PC-3 (cell line): ENCODE measurements around the gene VWA8. TPM values are rescaled to one million over a fixed set of nuclear protein-coding genes. Genes with fewer than 3 reads are reported as not detected.

ENCODE experiments used
- ATAC-seq: fragments of 200-7000 bp; cut with Tn5 transposase; 2 replicates; pipeline ENCODE4 v1.9.1; 2020; ENCODE audit warnings: mild to moderate bottlenecking, moderate library complexity
- BruUV-seq: library from RNA; stranded (reverse); fragments of 400-500 nt; replicated peaks from 2 replicates; lab custom pipeline; 2021; lab: Mats Ljungman, UMichigan
- CTCF ChIA-PET: fragments of 300-600 bp; sonication (Branson Sonifier 250); formaldehyde crosslinking; loops from one replicate; lab custom pipeline; 2022; ENCODE audit warnings: antibody characterized with exemption; lab: Charles Lee
- POLR2A ChIA-PET: fragments of 300-600 bp; sonication (Branson Sonifier 250); formaldehyde crosslinking; loops from one replicate; lab custom pipeline; 2022; ENCODE audit warnings: antibody characterized with exemption; ENCODE audit not compliant: unreplicated experiment; lab: Charles Lee
- DNase-seq: peaks from one replicate; pipeline ENCODE4 v3.0.0-alpha.2; 2015
- H2AFZ ChIP-seq: fragments of 300-600 bp; sonication (generic); 2 replicates; pipeline ENCODE4 v1.6.0; 2016; ENCODE audit warnings: antibody characterized with exemption, low read length
- H3F3A ChIP-seq: fragments of 300-600 bp; sonication (generic); one replicate; pipeline ENCODE4 v1.6.0; 2017; ENCODE audit warnings: antibody characterized with exemption, low read length, control low read depth, mild to moderate bottlenecking; ENCODE audit not compliant: unreplicated experiment
- H3K27ac ChIP-seq: fragments of 300-600 bp; sonication (generic); 2 replicates; pipeline ENCODE4 v1.5.1; 2016; ENCODE audit warnings: mild to moderate bottlenecking, low read length
- H3K27me3 ChIP-seq: fragments of 300-600 bp; sonication (generic); 2 replicates; pipeline ENCODE4 v1.6.1; 2016; ENCODE audit warnings: low read length, mixed read lengths
- H3K36me3 ChIP-seq: fragments of 300-600 bp; sonication (generic); 2 replicates; pipeline ENCODE4 v1.6.1; 2016; ENCODE audit warnings: low read depth, mixed run types, low read length, mixed read lengths
- H3K4me1 ChIP-seq: fragments of 300-600 bp; sonication (generic); 2 replicates; pipeline ENCODE4 v1.5.1; 2016; ENCODE audit warnings: low read length; ENCODE audit not compliant: insufficient read depth
- H3K4me2 ChIP-seq: fragments of 300-600 bp; sonication (generic); 2 replicates; pipeline ENCODE4 v1.6.0; 2016; ENCODE audit warnings: low read length
- H3K4me3 ChIP-seq: fragments of 300-600 bp; sonication (generic); 2 replicates; pipeline ENCODE4 v1.5.1; 2016; ENCODE audit warnings: mild to moderate bottlenecking, low read length, mixed read lengths
- H3K79me2 ChIP-seq: fragments of 300-600 bp; sonication (generic); 2 replicates; pipeline ENCODE4 v1.6.1; 2017; ENCODE audit warnings: low read length, mixed read lengths
- H3K9ac ChIP-seq: fragments of 300-600 bp; sonication (generic); 2 replicates; pipeline ENCODE4 v1.6.0; 2016; ENCODE audit warnings: mild to moderate bottlenecking, low read length
- H3K9me2 ChIP-seq: fragments of 300-600 bp; sonication (generic); replicated peaks from 2 replicates; pipeline ENCODE4 v1.6.1; 2016; ENCODE audit warnings: mixed run types, low read length, mixed read lengths
- H3K9me3 ChIP-seq: fragments of 300-600 bp; sonication (generic); 2 replicates; pipeline ENCODE4 v1.6.1; 2016; ENCODE audit warnings: low read length, mixed read lengths
- H4K20me1 ChIP-seq: fragments of 300-600 bp; sonication (generic); 2 replicates; pipeline ENCODE4 v1.6.1; 2016; ENCODE audit warnings: low read length, mixed read lengths
- EZH2 ChIP-seq: fragments of 300-600 bp; sonication (generic); IDR thresholded peaks from one replicate; pipeline ENCODE4 v1.6.1; 2017; ENCODE audit warnings: antibody characterized with exemption, mild to moderate bottlenecking, low read length; ENCODE audit not compliant: unreplicated experiment
- EZH2phosphoT487 ChIP-seq: fragments of 300-600 bp; sonication (generic); IDR thresholded peaks from 2 replicates; pipeline ENCODE4 v1.6.1; 2018; ENCODE audit warnings: mild to moderate bottlenecking, antibody characterized with exemption, low read length, borderline replicate concordance
- intact Hi-C: fragments of 100-400 bp; cut with micrococcal nuclease; formaldehyde crosslinking; loops from 2 replicates; pipeline ENCODE4 v1.9.0; 2023
- total RNA-seq: library from RNA; depleted of rRNA; stranded (reverse); fragments of >200 nt; gene quantifications from 2 replicates; pipeline ENCODE4 v1.2.3, GENCODE V29; 2014
- TF ChIP-seq, protein P1 (sequence below): fragments of 300-600 bp; sonication (generic); conservative IDR thresholded peaks from 2 replicates; pipeline ENCODE4 v1.5.1; 2017; ENCODE audit warnings: antibody characterized with exemption, low read depth, mild to moderate bottlenecking, low read length

The VWA8 gene
- total RNA-seq, 1 experiment from 2014 or later = 10.0 TPM

DNA sequence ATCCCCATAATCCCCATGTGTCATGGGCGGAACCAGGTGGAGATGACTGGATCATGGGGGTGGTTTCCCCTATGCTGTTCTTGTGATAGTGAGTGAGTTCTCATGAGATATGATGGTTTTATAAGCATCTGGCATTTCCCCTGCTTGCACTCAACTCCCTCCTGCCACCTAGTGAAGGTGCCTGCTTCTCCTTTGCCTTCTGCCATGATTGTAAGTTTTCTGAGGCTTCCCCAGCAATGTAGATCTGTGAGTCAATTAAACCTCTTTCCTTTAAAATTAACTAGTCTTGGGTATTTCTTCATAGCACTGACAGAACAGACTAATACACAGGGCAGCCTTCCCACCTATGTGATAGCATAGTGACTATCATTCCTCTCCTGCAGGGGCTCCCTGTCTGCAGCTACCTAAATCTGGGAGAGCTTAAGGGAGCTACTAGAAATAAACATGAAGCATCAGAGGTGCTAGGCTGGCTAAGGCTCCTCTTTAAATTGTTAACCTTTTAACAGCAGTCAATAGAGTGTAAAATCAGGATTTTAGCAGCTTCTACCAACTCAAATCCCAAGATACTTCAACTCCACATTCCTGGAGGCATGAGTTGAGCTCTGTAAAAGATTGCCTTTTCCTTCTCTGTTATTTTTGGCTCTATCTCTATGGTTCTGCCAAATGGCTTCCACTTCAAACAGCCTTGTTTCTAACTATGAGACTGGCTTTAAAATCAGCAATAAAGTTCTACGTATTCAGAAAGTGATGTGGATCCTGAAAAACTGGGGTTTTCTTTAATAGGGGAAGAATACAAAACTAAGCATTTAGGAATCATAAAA lies 112.3 kb downstream of the VWA8 start:
- TF ChIP-seq, protein P1, sequence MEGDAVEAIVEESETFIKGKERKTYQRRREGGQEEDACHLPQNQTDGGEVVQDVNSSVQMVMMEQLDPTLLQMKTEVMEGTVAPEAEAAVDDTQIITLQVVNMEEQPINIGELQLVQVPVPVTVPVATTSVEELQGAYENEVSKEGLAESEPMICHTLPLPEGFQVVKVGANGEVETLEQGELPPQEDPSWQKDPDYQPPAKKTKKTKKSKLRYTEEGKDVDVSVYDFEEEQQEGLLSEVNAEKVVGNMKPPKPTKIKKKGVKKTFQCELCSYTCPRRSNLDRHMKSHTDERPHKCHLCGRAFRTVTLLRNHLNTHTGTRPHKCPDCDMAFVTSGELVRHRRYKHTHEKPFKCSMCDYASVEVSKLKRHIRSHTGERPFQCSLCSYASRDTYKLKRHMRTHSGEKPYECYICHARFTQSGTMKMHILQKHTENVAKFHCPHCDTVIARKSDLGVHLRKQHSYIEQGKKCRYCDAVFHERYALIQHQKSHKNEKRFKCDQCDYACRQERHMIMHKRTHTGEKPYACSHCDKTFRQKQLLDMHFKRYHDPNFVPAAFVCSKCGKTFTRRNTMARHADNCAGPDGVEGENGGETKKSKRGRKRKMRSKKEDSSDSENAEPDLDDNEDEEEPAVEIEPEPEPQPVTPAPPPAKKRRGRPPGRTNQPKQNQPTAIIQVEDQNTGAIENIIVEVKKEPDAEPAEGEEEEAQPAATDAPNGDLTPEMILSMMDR = peak; percentile 27; the same call in 1 of the 2 replicates
- TF ChIP-seq EZH2phosphoT487 = no peak
- POLR2A ChIA-PET = interaction anchor here (0.6 kb wide), 1 partner anchor 308 kb away, joined by 6 read pairs; no protein-coding TSS in a partner anchor
- CTCF ChIA-PET = no interaction called here
- Histone ChIP-seq H3K36me3 (no peaks in the 10 kb centered on the region), H3K79me2 (no peaks in the 10 kb centered on the region), H3K4me1 (no peaks in the 10 kb centered on the region), H3K9me2 (no peaks in the 10 kb centered on the region), H3K4me3 (no peak overlapping the region), H3K9ac (no peak overlapping the region), H3K27me3 (no peaks in the 10 kb centered on the region), H3K9me3 (no peaks in the 10 kb centered on the region), H3K4me2 (no peak overlapping the region), H4K20me1 (no peaks in the 10 kb centered on the region), H3F3A (no peaks in the 10 kb centered on the region), H3K27ac (no peak overlapping the region), H2AFZ (no peak overlapping the region)
- DNase-seq (no peak), ATAC-seq (no peak)
- BruUV-seq = no TSS peak
- intact Hi-C loops = no loop called here

DNA sequence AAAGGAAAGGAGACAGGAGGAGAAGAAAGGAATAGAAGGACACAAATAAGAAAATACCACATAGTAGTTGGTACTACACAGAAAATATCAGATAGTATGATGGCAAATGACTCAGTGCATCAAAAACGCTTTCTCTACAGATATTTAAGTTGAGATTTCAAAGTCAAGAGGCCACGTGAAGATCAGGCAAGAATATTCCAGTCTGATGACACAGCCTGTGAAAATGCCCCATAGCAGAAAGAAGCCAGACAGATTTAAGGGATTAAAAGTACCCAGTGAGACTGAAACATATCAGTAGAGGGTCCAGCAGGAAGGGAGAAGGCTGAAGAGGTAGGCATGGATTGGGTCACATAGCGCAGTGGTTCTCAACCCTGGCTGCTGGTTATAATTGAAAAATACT lies 113.7 kb downstream of the VWA8 start:
- H3K27ac ChIP-seq = no peak overlapping the region
- H2AFZ ChIP-seq = no peak overlapping the region
- H3K79me2 ChIP-seq = no peaks in the 10 kb centered on the region
- DNase-seq (no peak), ATAC-seq (no peak)
- no peaks in the 10 kb centered on the region for H3K9me2 ChIP-seq
- TF ChIP-seq EZH2 (no peak), EZH2phosphoT487 (no peak)
- TF ChIP-seq, protein P1 = no peak
- no peaks in the 10 kb centered on the region for H3K27me3 ChIP-seq
- no peak overlapping the region for H3K9ac ChIP-seq
- H4K20me1 ChIP-seq = no peaks in the 10 kb centered on the region
- no peaks in the 10 kb centered on the region for H3K9me3 ChIP-seq
- H3K4me1 ChIP-seq = no peaks in the 10 kb centered on the region
- ChIA-PET CTCF (no interaction called here), POLR2A (no interaction called here)
- no peak overlapping the region for H3K4me3 ChIP-seq
- H3F3A ChIP-seq = no peaks in the 10 kb centered on the region
- H3K4me2 ChIP-seq = no peak overlapping the region
- no peaks in the 10 kb centered on the region for H3K36me3 ChIP-seq
- intact Hi-C loops = no loop called here
- BruUV-seq = no TSS peak

DNA sequence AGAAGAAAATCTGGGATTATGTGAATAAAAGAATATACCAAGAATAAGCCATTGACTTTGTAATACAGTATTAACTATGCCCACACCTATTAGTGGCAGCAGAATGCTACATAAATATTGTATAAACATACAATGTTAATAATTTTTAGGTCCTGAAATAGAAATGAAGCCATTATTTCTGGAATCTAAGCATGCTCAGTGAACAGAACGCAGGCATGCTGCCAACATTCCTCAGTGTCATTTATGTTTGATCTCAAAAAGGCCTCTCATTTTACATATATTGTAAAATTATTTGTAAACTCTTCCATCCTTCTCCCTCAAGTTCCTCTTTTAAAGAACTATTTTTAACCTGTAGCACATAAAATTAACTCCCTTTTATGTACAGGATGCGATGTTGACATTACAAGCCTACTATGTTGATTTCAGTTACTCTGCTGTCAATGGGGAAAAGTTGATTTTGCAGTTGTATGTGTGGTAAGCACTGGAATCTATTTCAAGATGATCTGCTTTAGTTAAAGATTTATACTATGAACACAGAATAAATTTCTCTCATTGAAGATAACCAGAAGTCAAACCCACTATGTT lies 118.8 kb downstream of the VWA8 start:
- Histone ChIP-seq H3K36me3 (no peaks in the 10 kb centered on the region), H3K27me3 (no peaks in the 10 kb centered on the region), H3F3A (no peaks in the 10 kb centered on the region), H3K79me2 (no peaks in the 10 kb centered on the region), H3K4me3 (no peak overlapping the region), H2AFZ (no peak overlapping the region), H3K9me3 (no peaks in the 10 kb centered on the region), H3K9me2 (no peaks in the 10 kb centered on the region), H3K4me2 (no peak overlapping the region), H3K9ac (no peak overlapping the region), H3K4me1 (no peaks in the 10 kb centered on the region), H3K27ac (no peak overlapping the region), H4K20me1 (no peaks in the 10 kb centered on the region)
- no peak for ATAC-seq
- BruUV-seq = no TSS peak
- no peak for DNase-seq
- POLR2A ChIA-PET = no interaction called here
- intact Hi-C loops = no loop called here
- CTCF ChIA-PET = no interaction called here
- TF ChIP-seq EZH2phosphoT487 (no peak), EZH2 (no peak)
- TF ChIP-seq, protein P1 = no peak
